Activated T-helper 1 cell treated with anti-CD3 and anti-CD28 coated beads, Interleukin-12 subunit alpha, Interleukin-12 subunit beta, Interleukin-2, Interleukin-4 antibody, amounts not matched to agents 30 ng/mL and 10 ng/mL and 1 ng/mL, durations not matched to agents 14 hours and 24 hours and 36 hours (primary cell): ENCODE data around the gene TPSD1. TPM values are rescaled to one million over a fixed set of nuclear protein-coding genes. Genes with fewer than 3 reads are reported as not detected.
A peak's percentile ranks its signal among the peaks of the same experiment; 100 is the strongest.

ENCODE experiments used
- DNase-seq: peaks from one replicate; pipeline ENCODE4 v3.0.0; 2021; ENCODE audit warnings: low spot score
- H3K27ac Mint-ChIP-seq: one replicate; pipeline ENCODE4 v1.8.0; 2021; ENCODE audit warnings: mild to moderate bottlenecking, mixed read lengths
- H3K27me3 Mint-ChIP-seq: one replicate; pipeline ENCODE4 v1.8.0; 2022; ENCODE audit warnings: mild to moderate bottlenecking, moderate library complexity, mixed read lengths; ENCODE audit not compliant: insufficient read depth
- H3K36me3 Mint-ChIP-seq: one replicate; pipeline ENCODE4 v1.8.0; 2021; ENCODE audit warnings: low read depth, mixed read lengths
- H3K4me1 Mint-ChIP-seq: one replicate; pipeline ENCODE4 v1.8.0; 2021; ENCODE audit warnings: low read depth, mixed read lengths
- H3K4me3 Mint-ChIP-seq: one replicate; pipeline ENCODE4 v1.8.0; 2021; ENCODE audit warnings: mild to moderate bottlenecking, moderate library complexity, mixed read lengths
- H3K9me3 Mint-ChIP-seq: one replicate; pipeline ENCODE4 v1.8.0; 2021; ENCODE audit warnings: mixed read lengths
- intact Hi-C: fragments of 100-400 bp; cut with micrococcal nuclease; formaldehyde crosslinking; loops from one replicate; pipeline ENCODE4 v1.15.1; 2024
- total RNA-seq: library from RNA; stranded (reverse); gene quantifications from 2 replicates; pipeline ENCODE4 v1.2.3, GENCODE V29; 2022

The TPSD1 gene
- total RNA-seq, 1 donor from 2014 or later, result not detected

DNA sequence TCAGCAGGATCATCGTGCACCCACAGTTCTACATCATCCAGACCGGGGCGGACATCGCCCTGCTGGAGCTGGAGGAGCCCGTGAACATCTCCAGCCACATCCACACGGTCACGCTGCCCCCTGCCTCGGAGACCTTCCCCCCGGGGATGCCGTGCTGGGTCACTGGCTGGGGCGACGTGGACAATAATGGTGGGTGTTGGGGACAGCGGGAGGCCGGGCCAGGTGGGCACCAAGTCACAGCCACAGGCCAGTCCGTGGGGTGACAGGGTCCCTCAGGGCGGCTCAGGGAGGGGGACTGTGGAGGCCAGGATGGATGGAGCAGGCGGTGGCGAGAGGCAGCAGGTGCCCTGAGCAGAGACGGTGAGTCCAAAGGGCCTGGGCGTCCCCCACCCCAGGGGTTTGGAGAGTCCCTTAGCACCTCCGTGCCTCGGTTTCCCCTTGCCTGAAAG is 1.0 kb downstream of the TPSD1 start:
- intact Hi-C loops, result no loop called here
- Mint-ChIP-seq H3K27me3 (peaks cover 9% of the 10 kb centered on the region), H3K9me3 (no peaks in the 10 kb centered on the region)

GRCh38 chr16:1257561-1258224 is 1.8 kb downstream of the TPSD1 start:
- Mint-ChIP-seq H3K27me3 (peaks cover 11% of the 10 kb centered on the region), H3K27ac (no peak overlapping the region), H3K36me3 (no peaks in the 10 kb centered on the region), H3K9me3 (no peaks in the 10 kb centered on the region), H3K4me3 (no peak overlapping the region), H3K4me1 (no peaks in the 10 kb centered on the region)
- no peak for DNase-seq
- intact Hi-C loops, result no loop called here

More for the DNA sequence above, 1.0 kb downstream of the TPSD1 start:
- Mint-ChIP-seq H3K36me3 (no peaks in the 10 kb centered on the region), H3K27ac (no peak overlapping the region), H3K4me3 (no peak overlapping the region), H3K4me1 (no peaks in the 10 kb centered on the region)
- no peak for DNase-seq

DNA sequence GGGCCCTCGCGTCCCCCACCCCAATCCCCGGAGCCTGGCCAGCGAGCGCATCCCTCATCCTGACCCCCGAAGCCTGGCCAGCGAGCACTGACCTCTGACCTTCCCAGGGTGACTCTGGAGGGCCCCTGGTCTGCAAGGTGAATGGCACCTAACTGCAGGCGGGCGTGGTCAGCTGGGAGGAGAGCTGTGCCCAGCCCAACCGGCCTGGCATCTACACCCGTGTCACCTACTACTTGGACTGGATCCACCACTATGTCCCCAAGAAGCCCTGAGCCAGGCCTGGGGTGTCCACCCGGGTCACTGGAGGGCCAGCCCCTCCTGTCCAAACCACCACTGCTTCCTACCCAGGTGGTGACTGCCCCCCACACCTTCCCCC is 2.3 kb downstream of the TPSD1 start:
- no peaks in the 10 kb centered on the region for H3K36me3 Mint-ChIP-seq
- H3K4me1 Mint-ChIP-seq, result no peaks in the 10 kb centered on the region
- no peak overlapping the region for H3K27ac Mint-ChIP-seq
- peaks cover 11% of the 10 kb centered on the region for H3K27me3 Mint-ChIP-seq
- intact Hi-C loops, result no loop called here
- no peaks in the 10 kb centered on the region for H3K9me3 Mint-ChIP-seq
- H3K4me3 Mint-ChIP-seq, result no peak overlapping the region
- no peak for DNase-seq

- H3K27me3 Mint-ChIP-seq, result peaks cover 11% of the 10 kb centered on the region
- H3K4me1 Mint-ChIP-seq, result no peaks in the 10 kb centered on the region
- H3K4me3 Mint-ChIP-seq, result peak overlapping the region; percentile 56
- no peak for DNase-seq
- no peaks in the 10 kb centered on the region for H3K36me3 Mint-ChIP-seq
- intact Hi-C loops, result no loop called here
- H3K9me3 Mint-ChIP-seq, result peaks cover under 1% of the 10 kb centered on the region
- no peak overlapping the region for H3K27ac Mint-ChIP-seq
Measured at GRCh38 chr16:1258906-1259759, 3.3 kb downstream of the TPSD1 start.

GRCh38 chr16:1259760-1260068 is 3.8 kb downstream of the TPSD1 start:
- H3K36me3 Mint-ChIP-seq, result no peaks in the 10 kb centered on the region
- H3K4me3 Mint-ChIP-seq, result no peak overlapping the region
- H3K27ac Mint-ChIP-seq, result no peak overlapping the region
- DNase-seq, result no peak
- peaks cover 11% of the 10 kb centered on the region for H3K27me3 Mint-ChIP-seq
- intact Hi-C loops, result no loop called here
- no peaks in the 10 kb centered on the region for H3K4me1 Mint-ChIP-seq
- peaks cover 6% of the 10 kb centered on the region for H3K9me3 Mint-ChIP-seq

DNA sequence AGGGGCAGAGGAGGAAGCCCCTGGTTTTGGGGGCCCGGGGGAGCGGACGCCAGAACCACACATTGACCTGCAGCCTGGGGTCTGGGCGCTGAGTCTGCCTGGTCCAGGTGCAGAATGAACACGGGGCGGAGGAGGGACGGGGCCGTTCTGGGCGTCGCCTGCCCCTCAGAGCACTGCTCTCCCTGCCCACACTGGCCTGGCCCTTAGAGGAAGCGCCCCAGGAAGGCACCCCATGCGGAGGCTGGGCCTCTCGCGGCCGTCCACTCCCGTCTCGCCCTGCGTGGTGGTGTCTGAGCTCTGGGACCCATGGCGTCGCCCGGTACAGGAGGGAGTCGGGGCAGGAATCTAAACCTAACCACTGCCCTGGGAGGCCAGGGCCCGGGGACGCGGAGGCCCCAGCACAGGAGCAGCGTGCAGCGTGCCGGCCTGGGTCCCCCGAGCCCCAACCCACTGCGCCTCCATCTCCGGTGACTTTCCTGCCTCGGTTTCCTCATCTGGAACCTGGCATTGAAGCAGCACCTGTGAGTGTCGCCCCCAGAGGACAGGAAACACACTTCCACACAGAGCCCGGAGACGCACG is 4.3 kb downstream of the TPSD1 start:
- H3K27me3 Mint-ChIP-seq, result peaks cover 11% of the 10 kb centered on the region
- intact Hi-C loops, result no loop called here
- H3K9me3 Mint-ChIP-seq, result peaks cover 10% of the 10 kb centered on the region
- no peak for DNase-seq
- no peaks in the 10 kb centered on the region for H3K36me3 Mint-ChIP-seq
- H3K4me3 Mint-ChIP-seq, result no peak overlapping the region
- H3K4me1 Mint-ChIP-seq, result no peaks in the 10 kb centered on the region
- H3K27ac Mint-ChIP-seq, result no peak overlapping the region

DNA sequence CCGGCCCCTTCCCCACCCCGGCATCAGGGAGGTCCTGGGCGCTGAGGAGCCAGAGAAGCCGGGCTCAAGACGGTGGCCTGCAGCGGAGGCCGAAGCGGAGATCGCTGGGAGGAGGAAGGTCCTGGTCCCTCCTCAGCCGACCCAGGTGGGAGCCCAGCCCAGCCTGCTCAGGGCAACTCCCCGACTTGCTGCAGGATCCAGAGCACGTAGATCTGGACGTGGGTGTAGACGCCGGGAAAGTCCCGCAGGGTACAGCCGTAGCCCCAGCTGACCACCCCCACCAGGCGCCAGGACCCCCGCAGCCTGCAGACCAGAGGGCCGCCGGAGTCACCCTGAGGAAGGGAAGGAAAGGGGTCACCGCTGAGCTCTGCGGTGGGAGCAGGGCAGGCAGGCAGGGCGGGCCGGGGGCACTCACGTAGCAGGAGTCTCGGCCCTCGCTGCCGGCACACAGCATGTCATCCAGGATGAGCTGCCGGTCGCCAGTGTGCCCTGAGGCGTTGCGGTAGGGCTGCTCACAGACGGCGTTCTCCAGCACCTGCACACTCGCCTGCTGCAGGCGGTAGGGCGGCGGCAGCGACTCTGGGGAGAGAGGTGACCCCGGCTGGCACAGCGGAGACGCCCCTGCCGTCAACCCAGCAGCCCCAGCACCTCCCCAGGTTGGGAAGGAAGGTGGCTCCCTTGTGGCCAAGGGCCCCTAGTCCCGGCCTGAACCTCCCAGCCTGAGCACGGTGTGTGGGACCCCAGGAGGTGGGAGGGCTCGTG is 5.4 kb downstream of the TPSD1 start:
- peaks cover 10% of the 10 kb centered on the region for H3K9me3 Mint-ChIP-seq
- no peaks in the 10 kb centered on the region for H3K4me1 Mint-ChIP-seq
- no peak overlapping the region for H3K4me3 Mint-ChIP-seq
- peaks cover 11% of the 10 kb centered on the region for H3K27me3 Mint-ChIP-seq
- intact Hi-C loops, result no loop called here
- no peaks in the 10 kb centered on the region for H3K36me3 Mint-ChIP-seq
- no peak for DNase-seq
- H3K27ac Mint-ChIP-seq, result no peak overlapping the region

GRCh38 chr16:1262210-1262845 is 6.5 kb downstream of the TPSD1 start:
- DNase-seq, result no peak
- Mint-ChIP-seq H3K9me3 (peaks cover 10% of the 10 kb centered on the region), H3K4me3 (no peak overlapping the region), H3K27me3 (peaks cover 11% of the 10 kb centered on the region), H3K27ac (no peak overlapping the region), H3K36me3 (no peaks in the 10 kb centered on the region), H3K4me1 (no peaks in the 10 kb centered on the region)
- intact Hi-C loops, result no loop called here

DNA sequence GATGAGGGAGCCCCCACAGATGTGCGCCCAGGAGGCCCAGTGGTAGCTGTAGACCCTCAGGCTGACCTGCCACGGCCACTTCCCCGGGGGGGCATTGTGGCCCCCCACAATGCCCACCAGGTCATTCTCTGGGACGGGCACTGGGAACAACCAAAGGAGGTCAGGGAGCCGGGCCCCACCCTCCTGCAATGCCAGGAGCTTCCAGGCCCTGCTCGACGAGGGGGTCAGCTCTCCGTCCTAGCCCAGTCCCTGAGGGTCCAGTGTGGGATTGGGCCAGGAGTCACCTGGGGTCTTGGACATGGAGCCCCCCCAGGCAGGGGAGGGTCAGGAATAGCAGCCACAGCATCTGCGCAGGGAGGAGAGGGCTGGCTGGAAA is 7.0 kb downstream of the TPSD1 start:
- H3K27ac Mint-ChIP-seq, result no peak overlapping the region
- H3K4me1 Mint-ChIP-seq, result no peaks in the 10 kb centered on the region
- no peak for DNase-seq
- H3K27me3 Mint-ChIP-seq, result peaks cover 11% of the 10 kb centered on the region
- H3K36me3 Mint-ChIP-seq, result no peaks in the 10 kb centered on the region
- intact Hi-C loops, result no loop called here
- no peak overlapping the region for H3K4me3 Mint-ChIP-seq
- H3K9me3 Mint-ChIP-seq, result peaks cover 10% of the 10 kb centered on the region

DNA sequence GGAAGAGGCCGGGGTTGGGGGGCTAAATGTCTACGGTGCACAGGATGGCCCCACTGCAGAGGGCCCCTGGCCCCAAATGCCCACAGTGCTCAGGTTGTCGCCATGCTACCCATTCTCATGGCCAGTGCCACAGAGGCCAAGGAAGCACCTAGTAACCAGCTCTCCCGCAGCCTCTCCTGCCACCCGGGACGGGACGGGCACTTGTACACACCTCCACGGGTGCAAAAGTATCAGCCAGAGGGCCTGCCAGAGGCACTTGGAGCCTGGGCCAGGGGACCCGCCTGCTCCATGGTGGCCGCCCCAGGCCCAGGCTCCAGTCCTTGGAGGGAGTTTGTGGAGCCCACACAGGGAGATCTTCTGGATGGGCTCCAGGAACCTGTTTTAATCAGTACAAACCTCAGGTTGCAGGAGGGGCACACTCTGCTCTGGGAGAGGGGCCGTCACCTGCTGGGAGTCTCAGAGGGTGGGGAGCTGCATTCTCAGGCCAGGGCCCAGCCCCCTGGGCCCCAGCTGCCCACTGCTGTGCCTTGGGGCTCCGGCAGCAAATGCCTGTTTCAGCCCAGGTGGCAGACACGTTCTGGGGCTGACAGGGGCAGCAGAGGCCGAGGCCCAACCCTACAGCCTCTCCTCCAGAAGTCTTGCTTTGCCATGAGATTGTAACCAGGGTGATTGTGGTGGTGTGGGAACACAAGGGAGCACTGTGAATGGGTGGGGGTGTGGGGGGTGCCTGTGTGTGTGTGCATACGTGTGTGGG is 7.9 kb downstream of the TPSD1 start:
- intact Hi-C loops, result no loop called here
- Mint-ChIP-seq H3K27me3 (peaks cover 11% of the 10 kb centered on the region), H3K4me3 (no peak overlapping the region), H3K36me3 (no peaks in the 10 kb centered on the region), H3K4me1 (no peaks in the 10 kb centered on the region), H3K9me3 (peaks cover 10% of the 10 kb centered on the region), H3K27ac (no peak overlapping the region)
- no peak for DNase-seq

DNA sequence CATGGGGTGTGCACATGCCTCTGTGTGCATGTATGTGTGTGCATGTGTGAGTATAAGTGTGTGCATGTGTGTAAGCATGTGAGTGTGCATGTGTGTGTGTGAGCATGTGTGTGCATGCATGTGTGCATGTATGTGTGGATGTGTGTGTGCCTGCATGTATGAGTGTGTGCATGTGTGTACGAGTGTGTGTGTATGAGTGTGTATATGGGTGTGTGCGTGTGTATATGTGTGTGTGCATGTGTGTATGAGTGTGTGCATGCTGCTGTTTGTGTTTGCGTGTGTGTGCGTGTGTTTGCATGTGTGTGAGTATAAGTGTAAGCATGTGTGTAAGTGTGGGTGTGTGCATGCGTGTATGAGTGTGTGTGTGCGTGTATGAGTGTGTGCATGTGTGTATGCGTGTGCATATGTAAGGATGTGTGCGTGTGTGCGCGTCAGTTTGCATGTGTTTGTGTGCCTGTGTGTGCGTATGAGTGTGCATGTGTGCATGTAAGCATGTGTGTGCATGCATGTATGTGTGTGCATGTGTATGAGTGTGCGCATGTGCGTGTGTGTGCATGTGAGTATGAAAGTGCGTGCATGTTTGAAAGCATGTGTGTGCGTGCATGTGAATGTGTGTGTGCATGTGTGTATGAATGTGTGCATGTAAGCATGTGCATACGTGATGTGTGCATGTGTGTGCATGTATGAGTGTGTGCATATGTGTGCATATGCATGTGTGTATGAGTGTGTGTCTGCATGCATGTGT is 8.6 kb downstream of the TPSD1 start:
- H3K9me3 Mint-ChIP-seq, result peaks cover 10% of the 10 kb centered on the region
- no peak overlapping the region for H3K27ac Mint-ChIP-seq
- H3K27me3 Mint-ChIP-seq, result peaks cover 7% of the 10 kb centered on the region
- no peak overlapping the region for H3K4me3 Mint-ChIP-seq
- intact Hi-C loops, result no loop called here
- no peaks in the 10 kb centered on the region for H3K4me1 Mint-ChIP-seq
- H3K36me3 Mint-ChIP-seq, result no peaks in the 10 kb centered on the region
- DNase-seq, result no peak
